WTC11 (cell line): Measurements from ENCODE around the gene SRCIN1.

ENCODE experiments used
- CREB1 ChIP-seq: sonication (generic); formaldehyde crosslinking; IDR thresholded peaks from 2 replicates; pipeline ENCODE4 v1.8.0; 2023; ENCODE audit warnings: mild to moderate bottlenecking, missing genetic modification reagents
- CTCF ChIP-seq: fragments of 200-600 bp; IDR thresholded peaks from 2 replicates; pipeline ENCODE4 v1.8.0; 2022; ENCODE audit warnings: antibody characterized with exemption
- ESRRA ChIP-seq: sonication (generic); formaldehyde crosslinking; IDR thresholded peaks from 2 replicates; pipeline ENCODE4 v1.8.1; 2022; ENCODE audit warnings: mild to moderate bottlenecking, missing genetic modification reagents, borderline replicate concordance
- JUN ChIP-seq: sonication (generic); formaldehyde crosslinking; IDR thresholded peaks from 2 replicates; pipeline ENCODE4 v1.8.0; 2023; ENCODE audit warnings: mild to moderate bottlenecking, missing genetic modification reagents
- KAT7 ChIP-seq: sonication (generic); formaldehyde crosslinking; IDR thresholded peaks from 2 replicates; pipeline ENCODE4 v1.8.1; 2023; ENCODE audit warnings: missing genetic modification reagents, mild to moderate bottlenecking, borderline replicate concordance
- MXD4 ChIP-seq: fragments of 250-450 bp; sonication (Bioruptor Pico); IDR thresholded peaks from 2 replicates; pipeline ENCODE4 v1.8.0; 2021; ENCODE audit warnings: mild to moderate bottlenecking, moderate library complexity, borderline replicate concordance
- SP1 ChIP-seq: sonication (generic); formaldehyde crosslinking; conservative IDR thresholded peaks from 2 replicates; pipeline ENCODE4 v1.8.1; 2022; ENCODE audit warnings: missing genetic modification reagents
- STAT6 ChIP-seq: sonication (generic); formaldehyde crosslinking; conservative IDR thresholded peaks from 2 replicates; pipeline ENCODE4 v1.8.1; 2023; ENCODE audit warnings: mild to moderate bottlenecking, low read depth, missing genetic modification reagents, moderate library complexity
- TCF7 ChIP-seq: sonication (generic); formaldehyde crosslinking; IDR thresholded peaks from 2 replicates; pipeline ENCODE4 v1.8.0; 2022; ENCODE audit warnings: mild to moderate bottlenecking, low read depth, missing genetic modification reagents, moderate library complexity
- TEAD1 ChIP-seq: sonication (generic); formaldehyde crosslinking; IDR thresholded peaks from 2 replicates; pipeline ENCODE4 v1.8.0; 2022; ENCODE audit warnings: mild to moderate bottlenecking, missing genetic modification reagents
- USF2 ChIP-seq: sonication (generic); formaldehyde crosslinking; IDR thresholded peaks from 2 replicates; pipeline ENCODE4 v1.8.1; 2023; ENCODE audit warnings: mild to moderate bottlenecking, missing genetic modification reagents, moderate library complexity

- no peak for TF ChIP-seq USF2 (CRISPR knock-in tag)
- no peak for TF ChIP-seq CREB1 (CRISPR knock-in tag)
- TF ChIP-seq KAT7 (CRISPR knock-in tag) = no peak
- TF ChIP-seq CTCF = no peak
- no peak for TF ChIP-seq TEAD1
- TF ChIP-seq MXD4 (CRISPR knock-in tag) = no peak
- TF ChIP-seq TCF7 (CRISPR knock-in tag) = no peak
- no peak for TF ChIP-seq SP1
- TF ChIP-seq STAT6 = no peak
- no peak for TF ChIP-seq JUN (CRISPR knock-in tag)
- TF ChIP-seq ESRRA (CRISPR knock-in tag) = no peak
These were observed 22.6 kb downstream of the SRCIN1 start for GRCh38 chr17:38583176-38583575.
